Upper lobe of left lung (tissue), 4 donors: ENCODE measurements around the gene TSR1.

Source experiments
- CTCF ChIP-seq, 6 experiments: fragments of 450-650 bp in 4 of 6; fragments of 200-600 bp in 2 of 6; sonication (generic) in 2 of 6; IDR thresholded peaks; one replicate each; pipeline ENCODE4 v1.5.1; 2016 to 2019; ENCODE audit warnings: antibody characterized with exemption in 6 of 6
- EP300 ChIP-seq, 4 donors: sonication (generic); formaldehyde crosslinking; IDR thresholded peaks; one replicate each; pipeline ENCODE4 v1.5.1; 2017; ENCODE audit warnings: antibody characterized with exemption in 4 of 4, control low read depth in 2 of 4
- POLR2A ChIP-seq, 4 donors: fragments of 450-650 bp; IDR thresholded peaks; one replicate each; pipeline ENCODE4 v1.5.1; 2016 to 2017; ENCODE audit warnings: antibody characterized with exemption in 4 of 4, mild to moderate bottlenecking in 2 of 4
- POLR2AphosphoS5 ChIP-seq, 2 donors: sonication (generic); formaldehyde crosslinking; IDR thresholded peaks; one replicate each; pipeline ENCODE4 v1.5.1; 2017; ENCODE audit warnings: antibody characterized with exemption in 2 of 2

GRCh38 chr17:2364763-2365116 lies 28.5 kb upstream of the TSR1 start:
- TF ChIP-seq CTCF (IDR thresholded peaks at IDR 0.05) = no peak
- TF ChIP-seq POLR2AphosphoS5 (IDR thresholded peaks at IDR 0.05) = no peak
- no peak for TF ChIP-seq EP300 (IDR thresholded peaks at IDR 0.05)
- TF ChIP-seq POLR2A (IDR thresholded peaks at IDR 0.05) = no peak
